Caco-2 (cell line): ENCODE data around the gene BTNL3. TPM values are rescaled to one million over a fixed set of nuclear protein-coding genes. Genes with fewer than 3 reads are reported as not detected.
"Not testable (repeated sequence)": the region's sequence is repeated elsewhere in the genome, so short reads cannot be mapped to it uniquely, and the experiment has no call there.

ENCODE experiments used
- BruUV-seq: library from RNA; stranded (reverse); fragments of 400-500 nt; replicated peaks from 2 replicates; lab custom pipeline; 2021; lab: Mats Ljungman, UMichigan
- CTCF ChIA-PET: fragments of 300-600 bp; sonication (Branson Sonifier 250); formaldehyde crosslinking; loops from one replicate; lab custom pipeline; 2022; ENCODE audit warnings: antibody characterized with exemption; lab: Charles Lee
- POLR2A ChIA-PET: fragments of 300-600 bp; sonication (Branson Sonifier 250); formaldehyde crosslinking; loops from one replicate; lab custom pipeline; 2022; ENCODE audit warnings: antibody characterized with exemption; lab: Charles Lee
- DNase-seq, 2 experiments: peaks; one replicate each; pipeline versions ENCODE4 v3.0.0 to v3.0.0-alpha.2; 2020 to 2022
- H3K27me3 ChIP-seq: replicated peaks from 2 replicates; pipeline ENCODE4 v1.6.0; 2011; ENCODE audit warnings: low read length; ENCODE audit not compliant: control insufficient read depth, insufficient read depth
- H3K36me3 ChIP-seq: 2 replicates; pipeline ENCODE4 v1.5.1; 2011; ENCODE audit warnings: low read length; ENCODE audit not compliant: control insufficient read depth, insufficient read depth
- H3K4me1 ChIP-seq: fragments of 250-450 bp; sonication (Bioruptor Pico); 2 replicates; pipeline ENCODE4 v1.5.1; 2020; ENCODE audit warnings: mild to moderate bottlenecking
- H3K4me3 ChIP-seq: 2 replicates; pipeline ENCODE4 v1.5.1; 2011; ENCODE audit warnings: low read depth, mild to moderate bottlenecking, control low read depth, low read length
- H3K9me3 ChIP-seq: fragments of 250-450 bp; sonication (Bioruptor Pico); 2 replicates; pipeline ENCODE4 v1.5.1; 2020; ENCODE audit warnings: mild to moderate bottlenecking, moderate library complexity
- H3K27ac Mint-ChIP-seq: one replicate; pipeline ENCODE4 v1.8.0; 2022; ENCODE audit warnings: mixed read lengths; ENCODE audit not compliant: unreplicated experiment
- H3K27me3 Mint-ChIP-seq: one replicate; pipeline ENCODE4 v1.8.0; 2022; ENCODE audit warnings: mixed read lengths; ENCODE audit not compliant: insufficient read depth, unreplicated experiment
- H3K36me3 Mint-ChIP-seq: one replicate; pipeline ENCODE4 v1.8.0; 2022; ENCODE audit warnings: mild to moderate bottlenecking, mixed read lengths; ENCODE audit not compliant: insufficient read depth, unreplicated experiment
- H3K4me1 Mint-ChIP-seq: one replicate; pipeline ENCODE4 v1.8.0; 2022; ENCODE audit warnings: low read depth, mixed read lengths; ENCODE audit not compliant: unreplicated experiment
- H3K4me3 Mint-ChIP-seq: one replicate; pipeline ENCODE4 v1.8.0; 2022; ENCODE audit warnings: mild to moderate bottlenecking, moderate library complexity, mixed read lengths; ENCODE audit not compliant: unreplicated experiment
- H3K9me3 Mint-ChIP-seq: one replicate; pipeline ENCODE4 v1.8.0; 2022; ENCODE audit warnings: mixed read lengths; ENCODE audit not compliant: unreplicated experiment
- intact Hi-C: fragments of 100-400 bp; cut with micrococcal nuclease; formaldehyde crosslinking; loops from one replicate; pipeline ENCODE4 v1.10.0; 2022; ENCODE audit not compliant: unreplicated experiment
- total RNA-seq: library from RNA; stranded (reverse); gene quantifications from 2 replicates; pipeline ENCODE4 v1.2.3, GENCODE V29; 2022
- TF ChIP-seq, protein P1 (sequence below), 2 experiments: fragments of 200-600 bp in 1 of 2; IDR thresholded peaks; 1 replicate in 1 of 2; 2 replicates in 1 of 2; pipeline versions ENCODE4 v1.5.1 to v1.8.0; 2011 to 2022; ENCODE audit warnings: antibody characterized with exemption in 1 of 2, control low read depth in 1 of 2, inconsistent platforms in 1 of 2, low read depth in 1 of 2, low read length in 1 of 2, mild to moderate bottlenecking in 1 of 2, moderate library complexity in 1 of 2; ENCODE audit not compliant: insufficient read depth in 1 of 2, severe bottlenecking in 1 of 2, unreplicated experiment in 1 of 2

BTNL3 gene
- total RNA-seq, 1 experiment from 2014 or later: not detected

- H3K36me3 Mint-ChIP-seq: no peaks in the 10 kb centered on the region
- H3K9me3 Mint-ChIP-seq: no peaks in the 10 kb centered on the region
- H3K27me3 Mint-ChIP-seq: peaks cover 10% of the 10 kb centered on the region
- no TSS peak for BruUV-seq
- no peaks in the 10 kb centered on the region for H3K36me3 ChIP-seq
- H3K4me3 Mint-ChIP-seq: no peak overlapping the region
- no peaks in the 10 kb centered on the region for H3K4me1 Mint-ChIP-seq
- H3K27me3 ChIP-seq: no peaks in the 10 kb centered on the region
- no peaks in the 10 kb centered on the region for H3K9me3 ChIP-seq
- CTCF ChIA-PET: no interaction called here
- no peaks in the 10 kb centered on the region for H3K4me1 ChIP-seq
- POLR2A ChIA-PET: no interaction called here
- no peak for DNase-seq
- H3K4me3 ChIP-seq: no peak overlapping the region
- intact Hi-C loops: no loop called here
- no peak overlapping the region for H3K27ac Mint-ChIP-seq
- TF ChIP-seq, protein P1, sequence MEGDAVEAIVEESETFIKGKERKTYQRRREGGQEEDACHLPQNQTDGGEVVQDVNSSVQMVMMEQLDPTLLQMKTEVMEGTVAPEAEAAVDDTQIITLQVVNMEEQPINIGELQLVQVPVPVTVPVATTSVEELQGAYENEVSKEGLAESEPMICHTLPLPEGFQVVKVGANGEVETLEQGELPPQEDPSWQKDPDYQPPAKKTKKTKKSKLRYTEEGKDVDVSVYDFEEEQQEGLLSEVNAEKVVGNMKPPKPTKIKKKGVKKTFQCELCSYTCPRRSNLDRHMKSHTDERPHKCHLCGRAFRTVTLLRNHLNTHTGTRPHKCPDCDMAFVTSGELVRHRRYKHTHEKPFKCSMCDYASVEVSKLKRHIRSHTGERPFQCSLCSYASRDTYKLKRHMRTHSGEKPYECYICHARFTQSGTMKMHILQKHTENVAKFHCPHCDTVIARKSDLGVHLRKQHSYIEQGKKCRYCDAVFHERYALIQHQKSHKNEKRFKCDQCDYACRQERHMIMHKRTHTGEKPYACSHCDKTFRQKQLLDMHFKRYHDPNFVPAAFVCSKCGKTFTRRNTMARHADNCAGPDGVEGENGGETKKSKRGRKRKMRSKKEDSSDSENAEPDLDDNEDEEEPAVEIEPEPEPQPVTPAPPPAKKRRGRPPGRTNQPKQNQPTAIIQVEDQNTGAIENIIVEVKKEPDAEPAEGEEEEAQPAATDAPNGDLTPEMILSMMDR (IDR thresholded peaks at IDR 0.05; ENCODE audit: insufficient read depth in 1 of 2, low read depth in 1 of 2, low read length in 1 of 2, severe bottlenecking in 1 of 2, unreplicated experiment in 1 of 2): no peak
Measured at GRCh38 chr5:181045316-181045715, 56.7 kb downstream of the BTNL3 start.

DNA sequence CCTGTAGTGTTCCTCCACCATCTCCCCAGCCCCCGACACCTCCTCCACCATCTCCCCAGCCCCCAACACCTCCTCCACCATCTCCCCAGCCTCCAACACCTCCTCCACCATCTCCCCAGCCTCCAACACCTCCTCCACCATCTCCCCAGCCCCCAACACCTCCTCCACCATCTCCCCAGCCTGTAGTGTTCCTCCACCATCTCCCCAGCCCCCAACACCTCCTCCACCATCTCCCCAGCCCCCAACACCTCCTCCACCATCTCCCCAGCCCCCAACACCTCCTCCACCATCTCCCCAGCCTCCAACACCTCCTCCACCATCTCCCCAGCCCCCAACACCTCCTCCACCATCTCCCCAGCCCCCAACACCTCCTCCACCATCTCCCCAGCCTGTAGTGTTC lies 57.2 kb downstream of the BTNL3 start:
- intact Hi-C loops: not testable (repeated sequence)

GRCh38 chr5:181047288-181047687 lies 58.6 kb downstream of the BTNL3 start:
- Histone ChIP-seq H3K36me3 (no peaks in the 10 kb centered on the region), H3K4me1 (peaks cover 5% of the 10 kb centered on the region; the same call in 1 of the 2 replicates), H3K4me3 (no peak overlapping the region), H3K27me3 (no peaks in the 10 kb centered on the region), H3K9me3 (no peaks in the 10 kb centered on the region)
- Mint-ChIP-seq H3K9me3 (no peaks in the 10 kb centered on the region), H3K4me1 (no peaks in the 10 kb centered on the region), H3K27ac (no peak overlapping the region), H3K4me3 (no peak overlapping the region), H3K36me3 (no peaks in the 10 kb centered on the region), H3K27me3 (peaks cover 11% of the 10 kb centered on the region)
- POLR2A ChIA-PET: no interaction called here
- DNase-seq: no peak
- TF ChIP-seq, protein P1 (IDR thresholded peaks at IDR 0.05; ENCODE audit: insufficient read depth in 1 of 2, low read depth in 1 of 2, low read length in 1 of 2, severe bottlenecking in 1 of 2, unreplicated experiment in 1 of 2): no peak
- CTCF ChIA-PET: no interaction called here
- no TSS peak for BruUV-seq
- intact Hi-C loops: no loop called here

More for the DNA sequence above, 57.2 kb downstream of the BTNL3 start:
- H3K9me3 ChIP-seq, H3K36me3 Mint-ChIP-seq, H3K27ac Mint-ChIP-seq, H3K27me3 Mint-ChIP-seq, H3K27me3 ChIP-seq, H3K4me1 Mint-ChIP-seq, POLR2A ChIA-PET, H3K4me3 ChIP-seq, H3K4me3 Mint-ChIP-seq, H3K36me3 ChIP-seq, H3K9me3 Mint-ChIP-seq, H3K4me1 ChIP-seq, CTCF ChIA-PET, DNase-seq, BruUV-seq: not testable (repeated sequence)

GRCh38 chr5:181047921-181048320 lies 59.3 kb downstream of the BTNL3 start:
- Mint-ChIP-seq H3K36me3 (no peaks in the 10 kb centered on the region), H3K27me3 (peaks cover 11% of the 10 kb centered on the region), H3K9me3 (no peaks in the 10 kb centered on the region), H3K4me1 (no peaks in the 10 kb centered on the region), H3K27ac (no peak overlapping the region), H3K4me3 (no peak overlapping the region)
- TF ChIP-seq, protein P1 (IDR thresholded peaks at IDR 0.05; ENCODE audit: insufficient read depth in 1 of 2, low read depth in 1 of 2, low read length in 1 of 2, severe bottlenecking in 1 of 2, unreplicated experiment in 1 of 2): no peak
- no TSS peak for BruUV-seq
- Histone ChIP-seq H3K36me3 (no peaks in the 10 kb centered on the region), H3K9me3 (no peaks in the 10 kb centered on the region), H3K4me3 (no peak overlapping the region), H3K4me1 (peaks cover 7% of the 10 kb centered on the region; the same call in 1 of the 2 replicates), H3K27me3 (no peaks in the 10 kb centered on the region)
- ChIA-PET POLR2A (no interaction called here), CTCF (no interaction called here)
- no peak for DNase-seq
- intact Hi-C loops: no loop called here
